ENCODE measurements around the gene COA4.

The COA4 gene

GRCh38 chr11:73862986-73863385 lies 13.7 kb downstream of the COA4 start:
- DNase-seq: no peak

GRCh38 chr11:73860202-73860601 lies 16.4 kb downstream of the COA4 start:
- DNase-seq: no peak

GRCh38 chr11:73859671-73860070 lies 17.0 kb downstream of the COA4 start:
- no peak for DNase-seq

- no peak for DNase-seq
Measured at GRCh38 chr11:73856031-73856567, 20.5 kb downstream of the COA4 start.

- no peak for DNase-seq
Measured at GRCh38 chr11:73854680-73855079, 22.0 kb downstream of the COA4 start.

GRCh38 chr11:73852049-73852448 lies 24.6 kb downstream of the COA4 start:
- no peak for DNase-seq

GRCh38 chr11:73851046-73851764 lies 25.4 kb downstream of the COA4 start:
- peak in 2 of 4 experiments; percentile 51 to 75 for DNase-seq

GRCh38 chr11:73839123-73839457 lies 37.6 kb downstream of the COA4 start:
- DNase-seq: no peak

GRCh38 chr11:73838443-73839122 lies 38.1 kb downstream of the COA4 start:
- DNase-seq: no peak

- no peak for DNase-seq
Measured at GRCh38 chr11:73833067-73833466, 43.6 kb downstream of the COA4 start.

GRCh38 chr11:73830261-73830660 lies 46.4 kb downstream of the COA4 start:
- no peak for DNase-seq

Measured in suppressor macrophage (primary cell).